Neural crest cell (in vitro differentiated cells): ENCODE measurements around the gene NFASC. TPM values are rescaled to one million over a fixed set of nuclear protein-coding genes. Genes with fewer than 3 reads are reported as not detected.

Source experiments
- DNase-seq: peaks from one replicate; pipeline ENCODE4 v3.0.0; 2021; ENCODE audit warnings: low read depth, mixed read lengths, low spot score
- H3K27ac Mint-ChIP-seq: one replicate; pipeline ENCODE4 v1.8.0; 2021; ENCODE audit warnings: mild to moderate bottlenecking, mixed read lengths; ENCODE audit not compliant: unreplicated experiment
- H3K27me3 Mint-ChIP-seq: 2 replicates; pipeline ENCODE4 v1.8.0; 2021; ENCODE audit warnings: low read depth, mild to moderate bottlenecking, mixed read lengths
- H3K36me3 Mint-ChIP-seq: 2 replicates; pipeline ENCODE4 v1.8.0; 2021; ENCODE audit warnings: low read depth, mild to moderate bottlenecking, mixed read lengths
- H3K4me1 Mint-ChIP-seq: 2 replicates; pipeline ENCODE4 v1.8.0; 2021; ENCODE audit warnings: mixed read lengths
- H3K4me3 Mint-ChIP-seq: one replicate; pipeline ENCODE4 v1.8.0; 2021; ENCODE audit warnings: mild to moderate bottlenecking, mixed read lengths
- H3K9me3 Mint-ChIP-seq: 2 replicates; pipeline ENCODE4 v1.8.0; 2021; ENCODE audit warnings: mixed read lengths
- CTCF ChIP-seq: fragments of 200-600 bp; sonication (generic); conservative IDR thresholded peaks from 2 replicates; pipeline ENCODE4 v1.5.0; 2021; ENCODE audit warnings: antibody characterized with exemption, mild to moderate bottlenecking
- total RNA-seq: library from RNA; stranded (reverse); gene quantifications from 2 replicates; pipeline ENCODE4 v1.2.1, GENCODE V29; 2021

NFASC gene
- total RNA-seq, 1 donor from 2014 or later, result 12.9 TPM

- H3K27me3 Mint-ChIP-seq, result peaks cover 12% of the 10 kb centered on the region
- H3K27ac Mint-ChIP-seq, result no peak overlapping the region
- TF ChIP-seq CTCF, result no peak
- no peaks in the 10 kb centered on the region for H3K9me3 Mint-ChIP-seq
- H3K4me3 Mint-ChIP-seq, result no peak overlapping the region
- no peaks in the 10 kb centered on the region for H3K4me1 Mint-ChIP-seq
- H3K36me3 Mint-ChIP-seq, result no peaks in the 10 kb centered on the region
- DNase-seq, result no peak
Observed at GRCh38 chr1:204973449-204973848, 102.8 kb downstream of the NFASC start.

GRCh38 chr1:204974327-204974726 lies 103.7 kb downstream of the NFASC start:
- Mint-ChIP-seq H3K27me3 (peaks cover 12% of the 10 kb centered on the region), H3K36me3 (no peaks in the 10 kb centered on the region), H3K4me1 (no peaks in the 10 kb centered on the region), H3K27ac (no peak overlapping the region), H3K4me3 (no peak overlapping the region), H3K9me3 (no peaks in the 10 kb centered on the region)
- no peak for DNase-seq
- TF ChIP-seq CTCF, result no peak

GRCh38 chr1:204975021-204975420 lies 104.4 kb downstream of the NFASC start:
- Mint-ChIP-seq H3K36me3 (no peaks in the 10 kb centered on the region), H3K4me3 (no peak overlapping the region), H3K27me3 (peaks cover 12% of the 10 kb centered on the region), H3K4me1 (no peaks in the 10 kb centered on the region), H3K27ac (no peak overlapping the region), H3K9me3 (no peaks in the 10 kb centered on the region)
- TF ChIP-seq CTCF, result no peak
- DNase-seq, result no peak

- Mint-ChIP-seq H3K27me3 (peaks cover 14% of the 10 kb centered on the region), H3K4me1 (no peaks in the 10 kb centered on the region), H3K27ac (no peak overlapping the region), H3K9me3 (no peaks in the 10 kb centered on the region), H3K36me3 (no peaks in the 10 kb centered on the region), H3K4me3 (no peak overlapping the region)
- TF ChIP-seq CTCF, result peak; percentile 77
- DNase-seq, result peak; percentile 83
Observed at GRCh38 chr1:204975568-204976235, 105.0 kb downstream of the NFASC start.

- no peak for DNase-seq
- H3K27ac Mint-ChIP-seq, result peak overlapping the region; percentile 19
- peaks cover 14% of the 10 kb centered on the region for H3K27me3 Mint-ChIP-seq
- H3K4me3 Mint-ChIP-seq, result no peak overlapping the region
- H3K9me3 Mint-ChIP-seq, result no peaks in the 10 kb centered on the region
- no peaks in the 10 kb centered on the region for H3K36me3 Mint-ChIP-seq
- no peak for TF ChIP-seq CTCF
- no peaks in the 10 kb centered on the region for H3K4me1 Mint-ChIP-seq
Observed at GRCh38 chr1:204976646-204977045, 106.0 kb downstream of the NFASC start.
